ENCODE data around the gene ZBP1. TPM values are rescaled to one million over a fixed set of nuclear protein-coding genes. Genes with fewer than 3 reads are reported as not detected.

ZBP1 gene
- total RNA-seq, 1 experiment from 2014 or later = not detected

DNA sequence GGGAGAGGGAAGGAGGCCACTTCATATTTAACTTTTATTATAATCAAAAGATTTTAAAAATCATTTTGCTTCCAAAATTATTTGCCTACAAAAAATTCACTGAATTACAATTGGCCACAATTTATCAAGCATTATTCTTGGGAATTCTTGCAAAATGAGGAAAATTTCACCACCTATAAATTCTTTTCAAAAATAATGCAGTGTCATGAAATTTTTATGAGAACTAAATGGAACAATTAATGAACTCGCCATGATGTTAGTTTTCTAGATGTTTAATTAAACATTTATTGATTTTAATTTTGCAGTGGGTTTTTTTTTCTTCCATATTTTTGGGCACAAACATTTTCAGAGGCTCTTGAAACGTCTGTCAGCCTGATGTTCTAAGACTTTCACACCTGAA, 5.8 kb upstream of the ZBP1 start:
- BruUV-seq (replicated peaks) = no TSS peak
- no peaks in the 10 kb centered on the region for H3K9me3 ChIP-seq (ENCODE audit: low read length)
- no peaks in the 10 kb centered on the region for H3K79me2 ChIP-seq (ENCODE audit: low read length)
- H3K36me3 ChIP-seq (ENCODE audit: low read depth, low read length) = no peaks in the 10 kb centered on the region
- no peaks in the 10 kb centered on the region for H3K9me2 ChIP-seq (replicated peaks; ENCODE audit: low read length)
- no peak for ATAC-seq
- H2AFZ ChIP-seq (ENCODE audit: low read length) = no peak overlapping the region
- H3F3A ChIP-seq (ENCODE audit: low read length, unreplicated experiment) = no peaks in the 10 kb centered on the region
- POLR2A ChIA-PET (ENCODE audit: unreplicated experiment) = no interaction called here
- no peak overlapping the region for H3K4me2 ChIP-seq (ENCODE audit: low read length)
- H3K27me3 ChIP-seq (ENCODE audit: low read length) = no peaks in the 10 kb centered on the region
- intact Hi-C loops (cut with micrococcal nuclease) = loop anchor here (10.0 kb wide), 1 partner anchor 459 kb away; no protein-coding TSS in a partner anchor
- H3K4me3 ChIP-seq (ENCODE audit: low read length) = no peak overlapping the region
- H3K4me1 ChIP-seq (ENCODE audit: insufficient read depth, low read length) = peaks cover 32% of the 10 kb centered on the region
- H3K9ac ChIP-seq (ENCODE audit: low read length) = no peak overlapping the region
- no peak overlapping the region for H3K27ac ChIP-seq (ENCODE audit: low read length)
- CTCF ChIA-PET = no interaction called here
- H4K20me1 ChIP-seq (ENCODE audit: low read length) = no peaks in the 10 kb centered on the region
- no peak for DNase-seq
- TF ChIP-seq, protein P1, sequence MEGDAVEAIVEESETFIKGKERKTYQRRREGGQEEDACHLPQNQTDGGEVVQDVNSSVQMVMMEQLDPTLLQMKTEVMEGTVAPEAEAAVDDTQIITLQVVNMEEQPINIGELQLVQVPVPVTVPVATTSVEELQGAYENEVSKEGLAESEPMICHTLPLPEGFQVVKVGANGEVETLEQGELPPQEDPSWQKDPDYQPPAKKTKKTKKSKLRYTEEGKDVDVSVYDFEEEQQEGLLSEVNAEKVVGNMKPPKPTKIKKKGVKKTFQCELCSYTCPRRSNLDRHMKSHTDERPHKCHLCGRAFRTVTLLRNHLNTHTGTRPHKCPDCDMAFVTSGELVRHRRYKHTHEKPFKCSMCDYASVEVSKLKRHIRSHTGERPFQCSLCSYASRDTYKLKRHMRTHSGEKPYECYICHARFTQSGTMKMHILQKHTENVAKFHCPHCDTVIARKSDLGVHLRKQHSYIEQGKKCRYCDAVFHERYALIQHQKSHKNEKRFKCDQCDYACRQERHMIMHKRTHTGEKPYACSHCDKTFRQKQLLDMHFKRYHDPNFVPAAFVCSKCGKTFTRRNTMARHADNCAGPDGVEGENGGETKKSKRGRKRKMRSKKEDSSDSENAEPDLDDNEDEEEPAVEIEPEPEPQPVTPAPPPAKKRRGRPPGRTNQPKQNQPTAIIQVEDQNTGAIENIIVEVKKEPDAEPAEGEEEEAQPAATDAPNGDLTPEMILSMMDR (conservative IDR thresholded peaks at IDR 0.05; ENCODE audit: low read depth, low read length) = no peak
- TF ChIP-seq EZH2 (IDR thresholded peaks at IDR 0.05; ENCODE audit: low read length, unreplicated experiment) (no peak), EZH2phosphoT487 (IDR thresholded peaks at IDR 0.05; ENCODE audit: borderline replicate concordance, low read length) (no peak)

DNA sequence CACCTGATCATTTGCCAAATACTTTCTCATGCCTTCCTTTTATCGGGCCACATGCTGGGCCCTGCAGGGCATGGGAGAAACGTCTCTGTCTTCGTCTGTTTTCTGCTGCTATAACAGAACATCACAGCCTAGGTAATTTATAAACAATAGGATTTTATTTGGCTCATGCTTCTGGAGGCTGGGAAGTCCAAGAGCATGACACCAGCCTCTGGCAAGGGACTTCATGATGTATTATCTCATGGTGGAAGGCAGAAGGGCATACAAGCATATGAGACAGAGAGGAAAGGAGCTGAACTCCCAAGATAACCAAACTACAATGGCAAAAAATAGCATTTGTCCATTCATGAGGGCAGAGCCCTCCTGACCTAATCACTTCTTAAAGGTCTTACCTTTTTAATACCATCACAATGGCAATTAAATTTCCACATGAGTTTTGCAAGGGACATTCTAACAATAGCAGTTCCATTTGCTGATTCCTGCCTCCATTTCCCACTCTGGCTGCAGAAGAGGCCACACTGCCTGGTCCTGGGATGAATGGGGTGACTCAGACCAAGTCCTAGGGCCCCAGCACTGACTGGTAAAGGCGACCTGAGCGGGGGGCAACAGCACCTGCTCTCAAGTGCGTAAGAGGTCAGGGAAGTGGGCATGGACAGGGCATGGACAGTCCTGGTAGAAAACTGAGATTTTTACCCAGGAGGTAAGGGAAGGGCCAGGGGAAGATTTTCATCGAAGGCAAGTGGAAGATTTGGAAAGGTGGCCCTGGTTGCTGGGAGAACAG, 5.1 kb upstream of the ZBP1 start:
- CTCF ChIA-PET = no interaction called here

More for the DNA sequence above, 5.1 kb upstream of the ZBP1 start:
- POLR2A ChIA-PET (ENCODE audit: unreplicated experiment) = no interaction called here
- Histone ChIP-seq H3K4me1 (ENCODE audit: insufficient read depth, low read length) (peaks cover 38% of the 10 kb centered on the region), H4K20me1 (ENCODE audit: low read length) (no peaks in the 10 kb centered on the region), H3K9me3 (ENCODE audit: low read length) (no peaks in the 10 kb centered on the region), H3K79me2 (ENCODE audit: low read length) (no peaks in the 10 kb centered on the region), H3K4me3 (ENCODE audit: low read length) (no peak overlapping the region), H2AFZ (ENCODE audit: low read length) (no peak overlapping the region), H3K27me3 (ENCODE audit: low read length) (no peaks in the 10 kb centered on the region), H3F3A (ENCODE audit: low read length, unreplicated experiment) (no peaks in the 10 kb centered on the region), H3K36me3 (ENCODE audit: low read depth, low read length) (no peaks in the 10 kb centered on the region), H3K4me2 (ENCODE audit: low read length) (no peak overlapping the region), H3K9ac (ENCODE audit: low read length) (no peak overlapping the region), H3K27ac (ENCODE audit: low read length) (no peak overlapping the region), H3K9me2 (replicated peaks; ENCODE audit: low read length) (no peaks in the 10 kb centered on the region)
- ATAC-seq (no peak), DNase-seq (no peak)
- TF ChIP-seq, protein P1 (conservative IDR thresholded peaks at IDR 0.05; ENCODE audit: low read depth, low read length) = no peak
- TF ChIP-seq EZH2phosphoT487 (IDR thresholded peaks at IDR 0.05; ENCODE audit: borderline replicate concordance, low read length) (no peak), EZH2 (IDR thresholded peaks at IDR 0.05; ENCODE audit: low read length, unreplicated experiment) (no peak)
- BruUV-seq (replicated peaks) = no TSS peak
- intact Hi-C loops (cut with micrococcal nuclease) = loop anchor here (10.0 kb wide), 1 partner anchor 459 kb away; no protein-coding TSS in a partner anchor
